Breast epithelium (tissue), 4 donors: Measurements from ENCODE around the gene RTN3. TPM values are rescaled to one million over a fixed set of nuclear protein-coding genes. Genes with fewer than 3 reads are reported as not detected.

Source experiments
- DNase-seq, 2 donors: peaks; one replicate each; pipeline ENCODE4 v3.0.0-alpha.2; 2019; ENCODE audit warnings: low spot score in 2 of 2
- H3K27ac ChIP-seq, 2 donors: fragments of 200-600 bp; sonication (generic) in 1 of 2; one replicate each; pipeline ENCODE4 v1.5.1; 2016 to 2019; ENCODE audit warnings: mild to moderate bottlenecking in 1 of 2
- H3K27me3 ChIP-seq, 2 donors: fragments of 200-600 bp; sonication (generic) in 1 of 2; one replicate each; pipeline versions ENCODE4 v1.5.1 to v1.6.0; 2017 to 2019; ENCODE audit warnings: control low read depth in 1 of 2, mild to moderate bottlenecking in 1 of 2
- H3K36me3 ChIP-seq: fragments of 200-600 bp; one replicate; pipeline ENCODE4 v1.5.1; 2019
- H3K4me1 ChIP-seq, 2 donors: fragments of 200-600 bp; sonication (generic); one replicate each; pipeline ENCODE4 v1.5.1; 2016 to 2019; ENCODE audit warnings: control low read depth in 1 of 2
- H3K4me3 ChIP-seq, 3 donors: fragments of 200-600 bp; sonication (generic); 1 replicate in 2 of 3; 2 replicates in 1 of 3; pipeline ENCODE4 v1.5.1; 2016 to 2019; ENCODE audit warnings: mild to moderate bottlenecking in 3 of 3, moderate library complexity in 2 of 3
- H3K9me3 ChIP-seq, 2 donors: fragments of 200-600 bp; sonication (generic) in 1 of 2; one replicate each; pipeline ENCODE4 v1.5.1; 2016 to 2019; ENCODE audit warnings: control low read depth in 1 of 2
- POLR2A ChIP-seq: fragments of 450-650 bp; IDR thresholded peaks from one replicate; pipeline ENCODE4 v1.6.1; 2016; ENCODE audit warnings: antibody characterized with exemption, mild to moderate bottlenecking, moderate library complexity
- POLR2AphosphoS5 ChIP-seq, 3 donors: sonication (generic); formaldehyde crosslinking; IDR thresholded peaks; one replicate each; pipeline ENCODE4 v1.6.1; 2017; ENCODE audit warnings: antibody characterized with exemption in 3 of 3
- intact Hi-C: fragments of 100-400 bp; cut with DNase I; formaldehyde crosslinking; loops from one replicate; pipeline ENCODE4 v1.15.1; 2023; ENCODE audit warnings: low total_unique reads
- total RNA-seq, 3 donors: library from RNA; depleted of rRNA; stranded (reverse); fragments of >200 nt; gene quantifications; one replicate each; pipeline ENCODE4 v1.1.0, GENCODE V29; 2016
- TF ChIP-seq, protein P1 (sequence below), 3 donors: fragments of 450-650 bp; IDR thresholded peaks; one replicate each; pipeline ENCODE4 v1.5.1; 2016 to 2017; ENCODE audit warnings: antibody characterized with exemption in 3 of 3, mild to moderate bottlenecking in 3 of 3, moderate library complexity in 3 of 3

RTN3 gene
- total RNA-seq, 3 donors from 2014 or later: 115 to 199 (median 162) TPM

DNA sequence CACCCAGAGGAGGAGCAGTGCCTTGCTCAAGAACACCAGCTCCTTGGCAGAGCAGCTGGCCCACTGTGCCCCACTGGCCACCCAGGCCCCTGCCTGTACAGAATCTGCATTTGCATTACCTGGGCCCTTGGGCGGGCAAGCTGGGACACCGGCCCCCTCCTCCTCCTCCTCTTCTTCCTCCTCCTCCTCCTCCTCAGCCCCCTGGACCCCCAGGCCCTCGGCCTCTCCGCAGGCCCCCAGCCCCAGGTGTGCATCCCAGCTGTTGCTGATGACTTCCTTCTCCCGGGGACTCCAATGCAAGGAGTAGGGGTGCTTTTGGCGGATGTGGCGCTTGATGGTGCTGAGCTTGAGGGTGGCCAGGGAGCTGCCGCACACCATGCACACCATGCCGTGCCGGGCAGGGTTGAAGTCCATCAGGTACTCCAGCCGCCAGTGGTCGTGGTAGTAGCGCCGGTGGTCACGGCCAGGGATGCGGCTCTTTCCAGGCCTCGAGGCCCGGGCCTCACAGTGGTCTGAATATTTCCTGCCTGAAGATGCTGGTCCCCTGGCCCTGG lies 84.5 kb downstream of the RTN3 start:
- DNase-seq: no peak
- intact Hi-C loops: no loop called here
- H3K9me3 ChIP-seq: no peaks in the 10 kb centered on the region
- TF ChIP-seq, protein P1, sequence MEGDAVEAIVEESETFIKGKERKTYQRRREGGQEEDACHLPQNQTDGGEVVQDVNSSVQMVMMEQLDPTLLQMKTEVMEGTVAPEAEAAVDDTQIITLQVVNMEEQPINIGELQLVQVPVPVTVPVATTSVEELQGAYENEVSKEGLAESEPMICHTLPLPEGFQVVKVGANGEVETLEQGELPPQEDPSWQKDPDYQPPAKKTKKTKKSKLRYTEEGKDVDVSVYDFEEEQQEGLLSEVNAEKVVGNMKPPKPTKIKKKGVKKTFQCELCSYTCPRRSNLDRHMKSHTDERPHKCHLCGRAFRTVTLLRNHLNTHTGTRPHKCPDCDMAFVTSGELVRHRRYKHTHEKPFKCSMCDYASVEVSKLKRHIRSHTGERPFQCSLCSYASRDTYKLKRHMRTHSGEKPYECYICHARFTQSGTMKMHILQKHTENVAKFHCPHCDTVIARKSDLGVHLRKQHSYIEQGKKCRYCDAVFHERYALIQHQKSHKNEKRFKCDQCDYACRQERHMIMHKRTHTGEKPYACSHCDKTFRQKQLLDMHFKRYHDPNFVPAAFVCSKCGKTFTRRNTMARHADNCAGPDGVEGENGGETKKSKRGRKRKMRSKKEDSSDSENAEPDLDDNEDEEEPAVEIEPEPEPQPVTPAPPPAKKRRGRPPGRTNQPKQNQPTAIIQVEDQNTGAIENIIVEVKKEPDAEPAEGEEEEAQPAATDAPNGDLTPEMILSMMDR (IDR thresholded peaks at IDR 0.05): no peak
- TF ChIP-seq POLR2A: no peak
- TF ChIP-seq POLR2AphosphoS5 (IDR thresholded peaks at IDR 0.05): no peak
- no peaks in the 10 kb centered on the region for H3K27me3 ChIP-seq
- H3K4me3 ChIP-seq: peak overlapping the region in 1 of 3 donors; percentile 6
- no peaks in the 10 kb centered on the region for H3K36me3 ChIP-seq
- H3K4me1 ChIP-seq: peaks cover 0 to 16% of the 10 kb centered on the region in 2 donors
- H3K27ac ChIP-seq: peak overlapping the region; percentile 79 to 88

- intact Hi-C loops: no loop called here
- Histone ChIP-seq H3K4me3 (peak overlapping the region; percentile 88 to 99 (median 90)), H3K9me3 (no peaks in the 10 kb centered on the region), H3K27me3 (no peaks in the 10 kb centered on the region), H3K27ac (peak overlapping the region; percentile 79 to 88), H3K36me3 (no peaks in the 10 kb centered on the region), H3K4me1 (peaks cover 0 to 16% of the 10 kb centered on the region in 2 donors)
- DNase-seq: no peak
- no peak for TF ChIP-seq POLR2A
- TF ChIP-seq POLR2AphosphoS5 (IDR thresholded peaks at IDR 0.05): no peak
- TF ChIP-seq, protein P1 (IDR thresholded peaks at IDR 0.05): no peak
Observed at GRCh38 chr11:63766531-63767235, 85.4 kb downstream of the RTN3 start.

DNA sequence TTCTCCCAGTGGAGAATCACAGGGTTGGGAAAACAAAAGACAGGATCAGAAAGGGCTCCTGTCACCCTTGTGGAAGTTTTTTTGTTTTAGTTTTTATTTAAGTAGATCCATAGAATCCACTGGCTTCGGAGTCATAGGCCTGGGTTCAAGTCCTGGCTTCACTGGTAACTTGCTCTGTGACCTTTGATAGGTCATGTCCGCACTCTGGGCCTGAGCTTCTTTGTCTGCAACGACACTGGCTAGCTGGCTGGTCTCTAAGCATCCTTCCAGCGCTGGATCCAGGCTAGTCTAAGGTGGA lies 85.9 kb downstream of the RTN3 start:
- Histone ChIP-seq H3K27ac (peak overlapping the region; percentile 79 to 88), H3K4me1 (peaks cover 0 to 16% of the 10 kb centered on the region in 2 donors), H3K36me3 (no peaks in the 10 kb centered on the region), H3K4me3 (peak overlapping the region; percentile 88 to 99 (median 90)), H3K27me3 (no peaks in the 10 kb centered on the region), H3K9me3 (no peaks in the 10 kb centered on the region)
- DNase-seq: no peak
- TF ChIP-seq, protein P1 (IDR thresholded peaks at IDR 0.05): no peak
- TF ChIP-seq POLR2A: no peak
- TF ChIP-seq POLR2AphosphoS5 (IDR thresholded peaks at IDR 0.05): no peak
- intact Hi-C loops: no loop called here

GRCh38 chr11:63767565-63768236 lies 86.4 kb downstream of the RTN3 start:
- peaks cover 0 to 16% of the 10 kb centered on the region in 2 donors for H3K4me1 ChIP-seq
- peak overlapping the region; percentile 79 to 88 for H3K27ac ChIP-seq
- no peaks in the 10 kb centered on the region for H3K9me3 ChIP-seq
- intact Hi-C loops: loop anchor here (2.0 kb wide), 1 partner anchor 171 kb away; the partner anchor contains the start of gene NAA40
- no peaks in the 10 kb centered on the region for H3K36me3 ChIP-seq
- TF ChIP-seq, protein P1 (IDR thresholded peaks at IDR 0.05): peak in 1 of 3 donors; percentile 31
- TF ChIP-seq POLR2AphosphoS5 (IDR thresholded peaks at IDR 0.05): peak in 1 of 3 donors; percentile 42
- TF ChIP-seq POLR2A: no peak
- H3K27me3 ChIP-seq: no peaks in the 10 kb centered on the region
- peak overlapping the region; percentile 88 to 99 (median 90) for H3K4me3 ChIP-seq
- no peak for DNase-seq
